ENCODE data around the gene WDR7. TPM values are rescaled to one million over a fixed set of nuclear protein-coding genes. Genes with fewer than 3 reads are reported as not detected.

WDR7 gene
- total and polyA plus RNA-seq, 2 donors, result 9.1 to 70.8 TPM

- WGBS, result 89% methylated on average over 7 of the region's 7 CpGs
- no peak overlapping the region for H3K27ac ChIP-seq (ENCODE audit: low read depth)
- H3K36me3 ChIP-seq (ENCODE audit: insufficient read depth), result peaks cover 2% of the 10 kb centered on the region
- H3K4me1 ChIP-seq (ENCODE audit: insufficient read depth), result no peaks in the 10 kb centered on the region
- no peak for DNase-seq (ENCODE audit: extremely low spot score)
- H3K4me3 ChIP-seq (ENCODE audit: low read depth, low read length), result no peak overlapping the region
These were observed 164.8 kb downstream of the WDR7 start for GRCh38 chr18:56815926-56816325.

- Histone ChIP-seq H3K27ac (ENCODE audit: low read depth) (no peak overlapping the region), H3K36me3 (ENCODE audit: insufficient read depth) (peaks cover 2% of the 10 kb centered on the region), H3K4me3 (ENCODE audit: low read depth, low read length) (no peak overlapping the region), H3K4me1 (ENCODE audit: insufficient read depth) (no peaks in the 10 kb centered on the region)
- DNase-seq (ENCODE audit: extremely low spot score), result no peak
- 94% methylated on average over 1 of the region's 1 CpG for WGBS
These were observed 172.9 kb downstream of the WDR7 start for GRCh38 chr18:56823986-56824565.

DNA sequence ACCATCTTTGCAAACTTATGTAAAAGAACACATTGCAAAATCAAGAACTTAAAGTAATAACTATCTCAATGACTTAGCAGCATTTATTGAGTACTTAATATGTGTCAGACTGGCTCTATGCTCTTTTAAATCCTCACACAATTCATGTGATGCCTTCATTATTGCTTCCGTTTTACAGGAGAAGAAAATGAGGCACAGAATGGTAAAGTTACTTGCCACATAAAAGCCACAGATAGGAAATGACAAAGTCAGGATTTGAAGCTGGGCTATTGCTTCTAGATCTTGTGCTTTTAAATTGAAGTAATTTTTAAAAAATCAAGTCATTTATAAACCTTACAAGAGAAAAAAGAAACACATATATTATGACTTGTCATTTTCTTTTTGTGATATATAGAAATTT, 174.2 kb downstream of the WDR7 start:
- Histone ChIP-seq H3K4me3 (ENCODE audit: low read depth, low read length) (no peak overlapping the region), H3K4me1 (ENCODE audit: insufficient read depth) (no peaks in the 10 kb centered on the region), H3K27ac (ENCODE audit: low read depth) (no peak overlapping the region), H3K36me3 (ENCODE audit: insufficient read depth) (peaks cover 1% of the 10 kb centered on the region)
- 84% methylated on average over 1 of the region's 1 CpG for WGBS
- DNase-seq (ENCODE audit: extremely low spot score), result no peak

DNA sequence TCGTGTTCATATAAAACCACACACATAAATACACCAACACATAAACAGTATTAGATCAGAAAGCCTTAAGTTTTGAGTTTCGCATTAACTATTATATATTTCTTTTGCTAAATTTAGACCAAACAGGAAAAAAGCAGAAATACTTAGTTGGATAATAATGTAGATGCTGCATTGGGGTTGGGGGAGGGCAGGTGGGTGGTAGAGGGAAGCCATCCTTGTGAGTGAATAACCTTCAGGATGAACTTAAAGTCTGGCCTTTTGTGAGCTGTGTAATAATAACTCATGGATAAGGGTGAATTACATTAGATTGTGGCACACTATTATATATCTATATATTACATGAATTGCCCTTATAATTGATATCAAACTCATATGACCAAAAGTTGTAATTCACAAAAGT, 174.7 kb downstream of the WDR7 start:
- Histone ChIP-seq H3K4me3 (ENCODE audit: low read depth, low read length) (no peak overlapping the region), H3K4me1 (ENCODE audit: insufficient read depth) (no peaks in the 10 kb centered on the region), H3K27ac (ENCODE audit: low read depth) (no peak overlapping the region), H3K36me3 (ENCODE audit: insufficient read depth) (no peaks in the 10 kb centered on the region)
- 78% methylated on average over 2 of the region's 2 CpGs for WGBS
- no peak for DNase-seq (ENCODE audit: extremely low spot score)

- 79% methylated on average over 9 of the region's 9 CpGs for WGBS
- no peaks in the 10 kb centered on the region for H3K36me3 ChIP-seq (ENCODE audit: insufficient read depth)
- H3K4me3 ChIP-seq (ENCODE audit: low read depth, low read length), result no peak overlapping the region
- no peak overlapping the region for H3K27ac ChIP-seq (ENCODE audit: low read depth)
- DNase-seq (ENCODE audit: extremely low spot score), result no peak
- no peaks in the 10 kb centered on the region for H3K4me1 ChIP-seq (ENCODE audit: insufficient read depth)
These were observed 180.8 kb downstream of the WDR7 start for GRCh38 chr18:56831988-56832387.

- Histone ChIP-seq H3K4me3 (ENCODE audit: low read depth, low read length) (no peak overlapping the region), H3K27ac (ENCODE audit: low read depth) (no peak overlapping the region), H3K36me3 (ENCODE audit: insufficient read depth) (no peaks in the 10 kb centered on the region), H3K4me1 (ENCODE audit: insufficient read depth) (no peaks in the 10 kb centered on the region)
- no peak for DNase-seq (ENCODE audit: extremely low spot score)
- 91% methylated on average over 1 of the region's 1 CpG for WGBS
These were observed 184.2 kb downstream of the WDR7 start for GRCh38 chr18:56835331-56835730.

- Histone ChIP-seq H3K36me3 (ENCODE audit: insufficient read depth) (no peaks in the 10 kb centered on the region), H3K4me3 (ENCODE audit: low read depth, low read length) (no peak overlapping the region), H3K27ac (ENCODE audit: low read depth) (no peak overlapping the region), H3K4me1 (ENCODE audit: insufficient read depth) (no peaks in the 10 kb centered on the region)
- WGBS, result 78% methylated on average over 7 of the region's 7 CpGs
- DNase-seq (ENCODE audit: extremely low spot score), result no peak
These were observed 185.0 kb downstream of the WDR7 start for GRCh38 chr18:56836173-56836572.

- Histone ChIP-seq H3K36me3 (ENCODE audit: insufficient read depth) (no peaks in the 10 kb centered on the region), H3K4me1 (ENCODE audit: insufficient read depth) (no peaks in the 10 kb centered on the region), H3K27ac (ENCODE audit: low read depth) (no peak overlapping the region), H3K4me3 (ENCODE audit: low read depth, low read length) (no peak overlapping the region)
- DNase-seq (ENCODE audit: extremely low spot score), result no peak
- 96% methylated on average over 1 of the region's 1 CpG for WGBS
These were observed 190.7 kb downstream of the WDR7 start for GRCh38 chr18:56841836-56842235.

GRCh38 chr18:56843241-56843640, 192.1 kb downstream of the WDR7 start:
- DNase-seq (ENCODE audit: extremely low spot score), result no peak
- H3K27ac ChIP-seq (ENCODE audit: low read depth), result no peak overlapping the region
- 83% methylated on average over 4 of the region's 4 CpGs for WGBS
- H3K36me3 ChIP-seq (ENCODE audit: insufficient read depth), result no peaks in the 10 kb centered on the region
- H3K4me3 ChIP-seq (ENCODE audit: low read depth, low read length), result no peak overlapping the region
- no peaks in the 10 kb centered on the region for H3K4me1 ChIP-seq (ENCODE audit: insufficient read depth)

GRCh38 chr18:56844556-56844955, 193.4 kb downstream of the WDR7 start:
- 98% methylated on average over 1 of the region's 1 CpG for WGBS
- Histone ChIP-seq H3K4me1 (ENCODE audit: insufficient read depth) (no peaks in the 10 kb centered on the region), H3K27ac (ENCODE audit: low read depth) (no peak overlapping the region), H3K4me3 (ENCODE audit: low read depth, low read length) (no peak overlapping the region), H3K36me3 (ENCODE audit: insufficient read depth) (no peaks in the 10 kb centered on the region)
- no peak for DNase-seq (ENCODE audit: extremely low spot score)

DNA sequence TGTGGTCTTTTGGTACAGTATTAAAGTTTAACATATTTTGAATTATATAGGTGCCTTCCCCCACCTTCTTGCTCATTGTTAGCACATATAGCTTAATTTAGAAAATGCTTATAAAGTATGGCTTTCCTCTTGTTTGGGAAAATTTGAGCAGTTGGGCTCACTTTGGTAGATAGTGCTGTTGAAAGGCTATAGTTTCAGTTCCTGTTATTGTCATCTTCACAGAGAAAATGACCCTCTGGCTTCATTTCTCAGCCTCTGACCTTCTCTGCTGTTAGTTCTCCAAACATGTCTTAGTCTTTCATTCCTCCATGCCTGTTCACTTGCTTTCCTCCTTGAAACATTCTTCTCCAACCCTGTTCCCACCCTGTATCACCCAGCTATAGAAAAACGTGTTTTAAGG, 200.6 kb downstream of the WDR7 start:
- 35% methylated on average over 1 of the region's 1 CpG for WGBS
- Histone ChIP-seq H3K27ac (ENCODE audit: low read depth) (no peak overlapping the region), H3K4me1 (ENCODE audit: insufficient read depth) (no peaks in the 10 kb centered on the region), H3K4me3 (ENCODE audit: low read depth, low read length) (no peak overlapping the region), H3K36me3 (ENCODE audit: insufficient read depth) (no peaks in the 10 kb centered on the region)
- no peak for DNase-seq (ENCODE audit: extremely low spot score)

DNA sequence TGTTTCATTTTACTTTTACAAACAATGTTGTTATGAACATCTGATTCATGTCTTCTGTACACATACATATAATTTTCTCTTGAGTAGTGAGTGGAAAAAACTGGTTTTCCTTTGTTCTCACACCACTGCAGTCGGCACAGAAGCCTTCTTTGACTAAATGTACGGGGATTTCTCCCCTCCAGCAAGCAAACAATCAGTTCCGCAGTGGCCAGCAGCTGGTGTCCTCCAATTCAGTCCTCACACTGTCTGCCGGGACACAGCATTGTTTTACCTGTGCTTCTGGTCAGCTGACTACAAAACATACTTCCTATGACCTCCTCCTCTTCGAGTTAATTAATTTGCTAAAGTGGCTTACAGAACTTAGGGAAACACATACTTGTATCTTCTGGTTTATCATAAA, 202.8 kb downstream of the WDR7 start:
- no peak for DNase-seq (ENCODE audit: extremely low spot score)
- no peak overlapping the region for H3K27ac ChIP-seq (ENCODE audit: low read depth)
- no peak overlapping the region for H3K4me3 ChIP-seq (ENCODE audit: low read depth, low read length)
- no peaks in the 10 kb centered on the region for H3K36me3 ChIP-seq (ENCODE audit: insufficient read depth)
- WGBS, result 76% methylated on average over 5 of the region's 5 CpGs
- H3K4me1 ChIP-seq (ENCODE audit: insufficient read depth), result no peaks in the 10 kb centered on the region

- WGBS, result 74% methylated on average over 6 of the region's 6 CpGs
- no peak for DNase-seq (ENCODE audit: extremely low spot score)
- H3K27ac ChIP-seq (ENCODE audit: low read depth), result no peak overlapping the region
- H3K4me3 ChIP-seq (ENCODE audit: low read depth, low read length), result no peak overlapping the region
- H3K36me3 ChIP-seq (ENCODE audit: insufficient read depth), result no peaks in the 10 kb centered on the region
- no peaks in the 10 kb centered on the region for H3K4me1 ChIP-seq (ENCODE audit: insufficient read depth)
These were observed 210.1 kb downstream of the WDR7 start for GRCh38 chr18:56861244-56861643.

GRCh38 chr18:56869189-56869777, 218.1 kb downstream of the WDR7 start:
- WGBS, result 57% methylated on average over 2 of the region's 2 CpGs
- H3K36me3 ChIP-seq (ENCODE audit: insufficient read depth), result no peaks in the 10 kb centered on the region
- DNase-seq (ENCODE audit: extremely low spot score), result no peak

GRCh38 chr18:56870982-56871381, 219.8 kb downstream of the WDR7 start:
- H3K4me1 ChIP-seq (ENCODE audit: insufficient read depth), result no peaks in the 10 kb centered on the region
- whole genome bisulfite sequencing, result 90% methylated on average over 2 of the region's 2 CpGs

More at GRCh38 chr18:56869189-56869777, 218.1 kb downstream of the WDR7 start:
- H3K4me1 ChIP-seq (ENCODE audit: insufficient read depth), result no peaks in the 10 kb centered on the region
- H3K27ac ChIP-seq (ENCODE audit: low read depth), result no peak overlapping the region
- H3K4me3 ChIP-seq (ENCODE audit: low read depth, low read length), result no peak overlapping the region

More at GRCh38 chr18:56870982-56871381, 219.8 kb downstream of the WDR7 start:
- DNase-seq (ENCODE audit: extremely low spot score), result no peak
- Histone ChIP-seq H3K27ac (ENCODE audit: low read depth) (no peak overlapping the region), H3K36me3 (ENCODE audit: insufficient read depth) (no peaks in the 10 kb centered on the region), H3K4me3 (ENCODE audit: low read depth, low read length) (no peak overlapping the region)
